H9 (cell line): Measurements from ENCODE around the gene PARP8. TPM values are rescaled to one million over a fixed set of nuclear protein-coding genes. Genes with fewer than 3 reads are reported as not detected.
"Not testable (repeated sequence)": the region's sequence is repeated elsewhere in the genome, so short reads cannot be mapped to it uniquely, and the experiment has no call there.

Experiments used
- DNase-seq: peaks from one replicate; pipeline ENCODE4 v3.0.0-alpha.2; 2017
- H2AFZ ChIP-seq: one replicate; pipeline ENCODE4 v1.6.1; 2013; ENCODE audit warnings: mild to moderate bottlenecking, low read length, control low read depth, moderate library complexity
- H2AK5ac ChIP-seq: 2 replicates; pipeline ENCODE4 v1.6.1; 2013; ENCODE audit warnings: low read length, control low read depth, mixed read lengths; ENCODE audit not compliant: insufficient read length
- H2BK120ac ChIP-seq: one replicate; pipeline ENCODE4 v1.6.1; 2013; ENCODE audit warnings: low read depth, mild to moderate bottlenecking, low read length, control low read depth, inconsistent platforms; ENCODE audit not compliant: poor library complexity, severe bottlenecking
- H2BK12ac ChIP-seq: 2 replicates; pipeline ENCODE4 v1.6.1; 2013; ENCODE audit warnings: low read length, control low read depth, mixed read lengths, low read depth; ENCODE audit not compliant: insufficient read length
- H2BK15ac ChIP-seq: 2 replicates; pipeline ENCODE4 v1.6.1; 2013; ENCODE audit warnings: low read depth, low read length, control low read depth
- H2BK20ac ChIP-seq: one replicate; pipeline ENCODE4 v1.6.1; 2013; ENCODE audit warnings: low read depth, mild to moderate bottlenecking, low read length, control low read depth, inconsistent platforms; ENCODE audit not compliant: poor library complexity, severe bottlenecking
- H2BK5ac ChIP-seq: 2 replicates; pipeline ENCODE4 v1.6.1; 2013; ENCODE audit warnings: low read length, control low read depth, mixed read lengths; ENCODE audit not compliant: insufficient read length
- H3K14ac ChIP-seq: 2 replicates; pipeline ENCODE4 v1.6.1; 2013; ENCODE audit warnings: low read length, control low read depth; ENCODE audit not compliant: insufficient read depth
- H3K18ac ChIP-seq: 2 replicates; pipeline ENCODE4 v1.6.1; 2013; ENCODE audit warnings: low read depth, mild to moderate bottlenecking, mixed read lengths, low read length, control low read depth; ENCODE audit not compliant: insufficient read length
- H3K23ac ChIP-seq: 2 replicates; pipeline ENCODE4 v1.6.1; 2013; ENCODE audit warnings: low read length, control low read depth, mixed read lengths, low read depth; ENCODE audit not compliant: insufficient read length
- H3K23me2 ChIP-seq: 2 replicates; pipeline ENCODE4 v1.6.1; 2013; ENCODE audit warnings: low read depth, mild to moderate bottlenecking, mixed read lengths, low read length, control low read depth; ENCODE audit not compliant: insufficient read length, poor library complexity, severe bottlenecking
- H3K27ac ChIP-seq: 2 replicates; pipeline ENCODE4 v1.5.1; 2013; ENCODE audit warnings: low read length, control low read depth, mixed read lengths, low read depth; ENCODE audit not compliant: insufficient read length
- H3K27me3 ChIP-seq: 2 replicates; pipeline ENCODE4 v1.6.1; 2013; ENCODE audit warnings: low read length, control low read depth, inconsistent platforms; ENCODE audit not compliant: insufficient read depth
- H3K4ac ChIP-seq: 2 replicates; pipeline ENCODE4 v1.6.1; 2013; ENCODE audit warnings: low read depth, mild to moderate bottlenecking, control low read depth, inconsistent platforms, low read length, moderate library complexity
- H3K4me1 ChIP-seq: 2 replicates; pipeline ENCODE4 v1.6.1; 2013; ENCODE audit warnings: low read length, control low read depth, inconsistent platforms; ENCODE audit not compliant: insufficient read depth
- H3K4me2 ChIP-seq: 2 replicates; pipeline ENCODE4 v1.6.1; 2013; ENCODE audit warnings: low read length, control low read depth, mixed read lengths; ENCODE audit not compliant: insufficient read length, insufficient read depth
- H3K56ac ChIP-seq: 2 replicates; pipeline ENCODE4 v1.6.1; 2013; ENCODE audit warnings: low read depth, mild to moderate bottlenecking, mixed read lengths, low read length, control low read depth; ENCODE audit not compliant: insufficient read length
- H3K79me1 ChIP-seq: 2 replicates; pipeline ENCODE4 v1.6.1; 2013; ENCODE audit warnings: low read depth, mild to moderate bottlenecking, moderate library complexity, low read length, control low read depth, inconsistent platforms; ENCODE audit not compliant: insufficient read depth, poor library complexity, severe bottlenecking
- H3K79me2 ChIP-seq: 2 replicates; pipeline ENCODE4 v1.6.1; 2013; ENCODE audit warnings: low read length, control low read depth, inconsistent platforms; ENCODE audit not compliant: insufficient read depth
- H3K9ac ChIP-seq: 2 replicates; pipeline ENCODE4 v1.6.1; 2013; ENCODE audit warnings: low read length, control low read depth, mixed read lengths; ENCODE audit not compliant: insufficient read length; ENCODE audit errors: extremely low read depth
- H3K9me3 ChIP-seq: one replicate; pipeline ENCODE4 v1.6.1; 2013; ENCODE audit warnings: low read depth, low read length, inconsistent platforms; ENCODE audit not compliant: control insufficient read depth
- H3T11ph ChIP-seq: one replicate; pipeline ENCODE4 v1.6.1; 2013; ENCODE audit warnings: mild to moderate bottlenecking, low read length, control low read depth, inconsistent platforms
- H4K20me1 ChIP-seq: one replicate; pipeline ENCODE4 v1.6.1; 2013; ENCODE audit not compliant: control insufficient read depth, insufficient read length, insufficient read depth
- H4K5ac ChIP-seq: 2 replicates; pipeline ENCODE4 v1.6.1; 2013; ENCODE audit warnings: low read depth, mild to moderate bottlenecking, mixed read lengths, low read length, control low read depth; ENCODE audit not compliant: insufficient read length
- H4K8ac ChIP-seq: replicated peaks from 2 replicates; pipeline ENCODE4 v1.6.1; 2013; ENCODE audit warnings: low read length, control low read depth, mixed read lengths, low read depth; ENCODE audit not compliant: insufficient read length
- H4K91ac ChIP-seq: 2 replicates; pipeline ENCODE4 v1.6.1; 2013; ENCODE audit warnings: low read depth, mild to moderate bottlenecking, moderate library complexity, mixed read lengths, low read length, control low read depth; ENCODE audit not compliant: insufficient read length
- H3K27ac Mint-ChIP-seq, 3 experiments: 2 replicates in 2 of 3; 3 replicates in 1 of 3; pipeline ENCODE4 v1.8.0; 2020 to 2021; ENCODE audit warnings: mixed read lengths in 3 of 3, mild to moderate bottlenecking in 1 of 3, moderate library complexity in 1 of 3
- H3K27me3 Mint-ChIP-seq: 2 replicates; pipeline ENCODE4 v1.8.0; 2021; ENCODE audit warnings: low read depth, mild to moderate bottlenecking, moderate library complexity, mixed read lengths
- H3K36me3 Mint-ChIP-seq, 3 experiments: 2 replicates in 2 of 3; 3 replicates in 1 of 3; pipeline ENCODE4 v1.8.0; 2020 to 2021; ENCODE audit warnings: low read depth in 3 of 3, mixed read lengths in 3 of 3; ENCODE audit not compliant: insufficient read depth in 1 of 3
- H3K4me1 Mint-ChIP-seq, 2 experiments: 2 replicates each; pipeline ENCODE4 v1.8.0; 2020; ENCODE audit warnings: mixed read lengths in 2 of 2
- H3K4me3 Mint-ChIP-seq, 2 experiments: 2 replicates in 1 of 2; 3 replicates in 1 of 2; pipeline ENCODE4 v1.8.0; 2020 to 2021; ENCODE audit warnings: mild to moderate bottlenecking in 2 of 2, mixed read lengths in 2 of 2, moderate library complexity in 1 of 2
- H3K9me3 Mint-ChIP-seq, 2 experiments: 2 replicates in 1 of 2; 3 replicates in 1 of 2; pipeline ENCODE4 v1.8.0; 2020; ENCODE audit warnings: mild to moderate bottlenecking in 2 of 2, mixed read lengths in 2 of 2, moderate library complexity in 1 of 2
- CTCF ChIP-seq: fragments of 200-600 bp; sonication (generic); conservative IDR thresholded peaks from 3 replicates; pipeline ENCODE4 v1.8.0; 2021; ENCODE audit warnings: antibody characterized with exemption, mild to moderate bottlenecking
- WGBS: extraction: QIAGEN DNeasy Blood & Tissue Kit; methylation state at CpG from one replicate; pipeline ENCODE4 v1.1.7; 2013; ENCODE audit warnings: missing lambda C conversion rate, low lambda C conversion rate, mixed read lengths; ENCODE audit not compliant: insufficient read length; ENCODE audit errors: extremely low coverage; 5-methylcytosine and 5-hydroxymethylcytosine counted together
- total RNA-seq: library from RNA; stranded (reverse); gene quantifications from 2 replicates; pipeline ENCODE4 v1.2.1, GENCODE V29; 2021

The PARP8 gene
- total RNA-seq, 1 experiment from 2014 or later = 34.0 TPM

GRCh38 chr5:50808406-50808805 lies 142.0 kb downstream of the PARP8 start:
- no peak for TF ChIP-seq CTCF
- H4K8ac ChIP-seq = no peak overlapping the region

GRCh38 chr5:50811746-50812145 lies 145.3 kb downstream of the PARP8 start:
- H3K9ac ChIP-seq, H3K4me1 ChIP-seq, H2BK120ac ChIP-seq, H3K79me1 ChIP-seq, H3K4ac ChIP-seq, H3K27me3 Mint-ChIP-seq, H4K91ac ChIP-seq, H3K27ac ChIP-seq, H2BK20ac ChIP-seq, H3T11ph ChIP-seq, H2BK12ac ChIP-seq, H2AK5ac ChIP-seq, H3K23ac ChIP-seq, H2BK5ac ChIP-seq, DNase-seq, H3K18ac ChIP-seq, H3K9me3 ChIP-seq, H3K23me2 ChIP-seq, H3K27me3 ChIP-seq, H3K4me2 ChIP-seq, H3K79me2 ChIP-seq, H4K8ac ChIP-seq, H3K4me1 Mint-ChIP-seq, H2BK15ac ChIP-seq, H3K56ac ChIP-seq, H3K4me3 Mint-ChIP-seq, H4K5ac ChIP-seq, H3K27ac Mint-ChIP-seq, H4K20me1 ChIP-seq, H2AFZ ChIP-seq, H3K14ac ChIP-seq: not testable (repeated sequence)
- no CpG with 5 or more reads among the region's 6 CpGs for WGBS
- Mint-ChIP-seq H3K36me3 (peaks cover 13 to 20% (median 14%) of the 10 kb centered on the region in 3 experiments), H3K9me3 (peaks cover 0 to 13% of the 10 kb centered on the region in 2 experiments; a peak in 3 of 5 replicates)

More at GRCh38 chr5:50808406-50808805, 142.0 kb downstream of the PARP8 start:
- no peak overlapping the region for H2BK15ac ChIP-seq
- no peak overlapping the region for H3T11ph ChIP-seq
- H3K4ac ChIP-seq = no peak overlapping the region
- no peaks in the 10 kb centered on the region for H3K79me1 ChIP-seq
- H2BK5ac ChIP-seq = no peak overlapping the region
- peaks cover 13 to 20% (median 15%) of the 10 kb centered on the region in 3 experiments for H3K36me3 Mint-ChIP-seq
- no peak overlapping the region for H2BK120ac ChIP-seq
- no peak for DNase-seq
- no peak overlapping the region for H2AFZ ChIP-seq
- no peak overlapping the region for H4K5ac ChIP-seq
- H3K9ac ChIP-seq = no peak overlapping the region
- H3K27ac ChIP-seq = no peak overlapping the region
- H3K27me3 Mint-ChIP-seq = no peaks in the 10 kb centered on the region
- H3K4me2 ChIP-seq = no peak overlapping the region
- no peaks in the 10 kb centered on the region for H3K27me3 ChIP-seq
- H3K56ac ChIP-seq = no peak overlapping the region
- no peak overlapping the region for H3K27ac Mint-ChIP-seq
- no peaks in the 10 kb centered on the region for H3K4me1 ChIP-seq
- H3K18ac ChIP-seq = no peak overlapping the region
- no peak overlapping the region for H3K23ac ChIP-seq
- H2AK5ac ChIP-seq = no peak overlapping the region
- no peak overlapping the region for H2BK12ac ChIP-seq
- H4K91ac ChIP-seq = no peak overlapping the region
- no peaks in the 10 kb centered on the region for H3K9me3 ChIP-seq
- H2BK20ac ChIP-seq = no peak overlapping the region
- H3K4me3 Mint-ChIP-seq = no peak overlapping the region
- H3K4me1 Mint-ChIP-seq = peaks cover 5 to 6% of the 10 kb centered on the region in 2 experiments; a peak in 2 of 4 replicates
- H4K20me1 ChIP-seq = no peaks in the 10 kb centered on the region
- H3K14ac ChIP-seq = no peak overlapping the region
- H3K23me2 ChIP-seq = no peaks in the 10 kb centered on the region
- WGBS = no CpG with 5 or more reads among the region's 3 CpGs
- H3K9me3 Mint-ChIP-seq = peaks cover 0 to 13% of the 10 kb centered on the region in 2 experiments; a peak in 3 of 5 replicates
- no peaks in the 10 kb centered on the region for H3K79me2 ChIP-seq
